NCI-H526 treated with DMSO at 0.1 percent for 48 hours (cell line): ENCODE measurements around the gene CFDP1.

Experiments used
- DNase-seq: peaks from one replicate; lab custom pipeline; 2025; lab: John Stamatoyannopoulos, UW

Gene CFDP1

DNA sequence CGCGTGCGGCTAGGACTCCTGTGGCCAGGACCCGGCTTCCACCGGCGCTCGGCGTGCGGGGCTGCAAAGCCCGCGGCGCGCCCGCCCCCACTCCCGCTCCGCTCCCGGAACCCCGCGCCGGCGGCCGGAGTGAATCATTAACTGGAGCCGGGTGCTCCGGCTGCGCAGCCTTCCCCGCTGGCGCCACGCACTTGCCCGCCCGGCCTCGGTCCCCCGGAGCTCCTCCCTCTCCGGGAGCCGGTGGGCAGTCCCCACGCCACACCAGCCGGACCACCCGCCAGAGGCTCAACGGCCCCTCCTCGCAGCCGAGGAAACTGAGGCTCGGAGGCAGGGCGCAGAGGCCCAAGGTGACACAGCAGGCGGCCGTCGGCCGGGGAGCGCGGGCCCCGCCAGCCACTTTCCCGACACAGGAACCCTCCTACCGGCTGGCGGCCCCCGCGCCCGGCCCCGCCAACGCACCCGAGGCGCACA lies 182.5 kb downstream of the CFDP1 start:
- DNase-seq: no peak

DNA sequence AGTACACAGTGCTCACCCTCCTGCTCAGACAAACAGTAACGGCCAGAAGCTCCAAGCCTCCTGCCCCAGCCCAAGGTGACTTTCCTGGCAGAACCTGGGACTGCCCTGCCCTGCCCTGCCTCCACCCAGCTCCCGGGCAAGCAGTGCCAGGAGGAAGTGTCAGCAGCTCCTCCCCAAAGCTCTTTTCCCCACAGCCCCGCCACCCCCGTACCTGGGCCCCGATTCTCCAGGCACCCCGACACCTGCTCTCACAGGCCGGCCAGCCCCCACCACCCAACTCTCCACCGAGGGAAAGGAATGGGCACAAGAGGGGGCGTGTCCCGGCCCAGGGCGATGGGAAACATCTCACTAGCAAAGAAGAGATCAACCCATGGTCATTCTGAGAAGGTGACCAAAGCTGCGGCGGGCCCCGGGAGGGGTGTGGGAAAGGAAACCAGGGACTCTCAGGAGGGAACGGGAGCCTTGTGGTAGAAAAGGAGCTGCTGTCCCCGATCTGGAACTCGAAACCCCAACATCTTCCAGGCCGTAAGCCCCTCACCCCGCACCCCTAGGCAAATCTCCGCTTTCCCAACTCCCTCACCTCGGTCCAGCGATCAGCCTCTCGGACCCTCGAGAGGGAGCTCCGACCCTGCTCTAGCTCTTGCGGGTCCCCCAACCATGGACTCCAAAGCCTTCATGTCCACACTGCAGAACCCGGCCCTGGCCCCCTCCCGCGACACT lies 183.1 kb downstream of the CFDP1 start:
- DNase-seq: no peak

GRCh38 chr16:75249441-75249840 lies 183.9 kb downstream of the CFDP1 start:
- no peak for DNase-seq

- no peak for DNase-seq
These were observed 184.5 kb downstream of the CFDP1 start for GRCh38 chr16:75248536-75249380.

DNA sequence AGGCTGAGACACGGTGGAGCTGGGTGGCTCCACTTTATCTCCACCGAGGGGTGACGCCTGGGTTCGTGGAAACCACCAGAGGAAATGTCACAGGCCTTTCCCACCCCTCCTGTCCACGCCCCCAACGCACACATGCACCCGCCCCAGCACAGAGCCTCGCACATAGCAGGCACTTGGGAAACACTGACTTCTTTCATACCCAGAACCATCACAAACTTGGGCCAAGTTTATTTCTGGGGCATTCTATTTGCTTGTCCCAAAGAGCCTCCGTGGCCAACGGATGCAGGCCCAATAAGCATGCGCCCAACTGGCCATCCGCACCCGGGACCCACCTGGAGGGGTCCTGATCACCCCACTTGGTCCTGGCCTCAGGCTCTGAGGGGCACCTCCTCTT lies 185.2 kb downstream of the CFDP1 start:
- DNase-seq: no peak

DNA sequence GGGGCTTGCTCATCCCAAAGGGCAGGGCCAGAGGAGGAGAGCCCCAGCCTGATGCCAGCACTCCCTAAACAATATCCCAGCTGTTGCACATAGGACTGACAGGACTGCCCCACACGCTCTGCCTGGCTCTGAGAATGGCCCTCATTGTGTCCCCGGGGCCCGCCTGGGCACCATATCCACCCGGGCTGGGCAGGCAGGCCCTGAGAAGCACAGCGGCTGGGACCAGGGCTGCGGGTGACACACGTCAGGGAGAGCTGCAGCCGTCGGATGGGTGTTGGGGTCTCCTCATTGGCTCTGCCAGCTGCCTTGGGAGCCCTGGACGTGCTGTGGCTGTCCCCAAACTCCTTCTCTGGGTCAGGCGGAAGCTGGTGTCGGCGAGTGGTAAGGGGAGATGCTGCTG lies 186.1 kb downstream of the CFDP1 start:
- DNase-seq: no peak

DNA sequence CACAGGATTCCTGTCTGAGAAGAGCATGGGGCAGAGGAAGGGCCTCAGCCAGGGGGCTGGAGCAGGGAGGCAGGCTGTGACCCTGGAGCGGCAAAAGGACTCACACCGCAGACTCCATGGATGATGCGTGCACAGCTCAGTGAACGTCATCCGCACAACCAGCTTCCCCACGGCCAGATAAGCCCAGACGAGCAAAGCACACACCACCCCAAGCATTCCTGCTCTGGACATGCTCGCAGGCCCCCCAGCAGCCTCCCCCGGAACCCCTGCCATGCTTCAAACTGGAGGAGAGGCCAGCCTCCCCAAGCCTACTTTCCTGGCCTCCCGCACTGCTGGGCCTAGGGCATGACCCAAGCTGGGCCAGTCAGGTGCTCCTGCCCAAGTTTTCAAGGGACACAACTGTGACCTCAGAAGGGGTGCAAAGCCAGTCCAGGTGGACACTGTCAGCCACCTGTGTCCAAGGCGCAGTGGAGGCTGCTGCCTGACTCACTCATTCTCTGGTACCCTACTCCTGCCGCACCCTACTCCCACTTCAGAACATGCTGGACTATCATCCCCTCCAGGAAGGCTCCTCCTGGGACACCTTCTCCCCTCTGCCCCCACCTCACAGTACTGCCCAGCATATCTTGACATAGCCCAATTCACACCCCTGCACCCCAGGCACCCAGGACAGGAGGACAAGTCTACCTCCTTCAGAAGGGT lies 186.6 kb downstream of the CFDP1 start:
- DNase-seq: no peak

GRCh38 chr16:75244844-75245758 lies 188.2 kb downstream of the CFDP1 start:
- DNase-seq: no peak

DNA sequence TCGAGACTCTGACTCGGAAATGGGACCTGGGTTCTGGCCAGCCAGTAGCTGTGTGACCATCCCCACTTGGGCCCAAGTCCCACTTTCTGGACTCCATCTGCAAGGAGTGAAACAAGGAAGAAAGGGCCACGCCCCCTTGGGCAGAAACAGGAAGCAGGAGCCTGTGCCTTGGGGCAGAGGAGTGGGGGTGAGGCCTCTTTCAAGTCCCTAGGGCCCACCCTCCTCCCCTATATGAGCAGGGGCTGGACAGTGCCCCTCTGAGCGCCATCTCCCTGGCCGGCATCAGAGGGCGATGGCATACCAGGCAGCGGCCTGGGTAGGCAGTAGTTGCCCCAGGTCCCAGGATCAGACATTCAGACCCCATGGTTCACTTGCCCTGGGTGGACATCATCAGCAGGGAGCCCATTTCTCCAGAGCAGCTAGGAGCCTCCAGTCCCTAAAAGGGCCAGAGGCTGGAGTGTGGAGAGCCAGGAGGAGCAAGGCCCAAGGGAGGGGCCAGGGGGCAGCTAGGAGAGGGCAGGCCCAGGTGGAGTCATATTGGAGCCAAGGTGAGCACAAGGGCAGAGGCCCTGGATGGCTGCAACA lies 189.0 kb downstream of the CFDP1 start:
- DNase-seq: no peak
